HEK293 (cell line): ENCODE data around the gene MARCHF10.

Experiments used
- CTCF ChIA-PET: fragments of 350-600 bp; formaldehyde crosslinking; extraction: SDS; loops from one replicate; lab custom pipeline; 2021; ENCODE audit warnings: antibody characterized with exemption; lab: Yijun Ruan, JAX
- POLR2A ChIA-PET: fragments of 300-600 bp; formaldehyde crosslinking; extraction: SDS; loops from one replicate; lab custom pipeline; 2020; ENCODE audit warnings: antibody characterized with exemption, inconsistent platforms; lab: Yijun Ruan, JAX
- H3K27ac ChIP-seq: fragments of 200-500 bp; sonication (Bioruptor generic); 2 replicates; pipeline ENCODE4 v1.5.1; 2014; ENCODE audit warnings: low read depth, low read length, control low read depth, inconsistent platforms; ENCODE audit errors: extremely low read depth
- H3K36me3 ChIP-seq, 2 experiments: fragments of 200-500 bp in 1 of 2; sonication (Bioruptor generic) in 1 of 2; 1 replicate in 1 of 2; 2 replicates in 1 of 2; pipeline ENCODE4 v1.5.1; 2014 to 2017; ENCODE audit warnings: inconsistent platforms in 2 of 2, low read length in 2 of 2; ENCODE audit not compliant: control insufficient read depth in 2 of 2, insufficient read depth in 1 of 2
- H3K4me1 ChIP-seq: fragments of 200-500 bp; sonication (Bioruptor generic); 2 replicates; pipeline ENCODE4 v1.5.1; 2014; ENCODE audit warnings: mild to moderate bottlenecking, low read length, inconsistent platforms; ENCODE audit not compliant: control insufficient read depth, insufficient read depth
- H3K4me3 ChIP-seq: 2 replicates; pipeline ENCODE4 v1.5.1; 2011; ENCODE audit warnings: low read depth, mild to moderate bottlenecking, control low read depth, low read length, moderate library complexity
- H3K9me3 ChIP-seq: fragments of 200-500 bp; sonication (Bioruptor generic); 2 replicates; pipeline ENCODE4 v1.5.1; 2014; ENCODE audit warnings: low read depth, low read length, inconsistent platforms; ENCODE audit not compliant: control insufficient read depth, insufficient read depth
- ELK4 ChIP-seq: IDR thresholded peaks from 2 replicates; pipeline ENCODE4 v1.6.1; 2011; ENCODE audit warnings: mild to moderate bottlenecking, low read depth, low read length, borderline replicate concordance
- GLIS1 ChIP-seq: fragments of 450-650 bp; formaldehyde crosslinking; IDR thresholded peaks from 2 replicates; pipeline ENCODE4 v1.5.1; 2016; ENCODE audit warnings: missing biosample characterization, missing genetic modification characterization
- HOXA7 ChIP-seq: sonication (generic); formaldehyde crosslinking; IDR thresholded peaks from 2 replicates; pipeline ENCODE4 v1.8.1; 2022; ENCODE audit warnings: missing genetic modification reagents, borderline replicate concordance
- INSM2 ChIP-seq: fragments of 450-650 bp; formaldehyde crosslinking; IDR thresholded peaks from 2 replicates; pipeline ENCODE4 v1.5.1; 2016; ENCODE audit warnings: missing biosample characterization, missing genetic modification characterization
- KLF17 ChIP-seq: fragments of 450-650 bp; formaldehyde crosslinking; IDR thresholded peaks from 2 replicates; pipeline ENCODE4 v1.5.1; 2016; ENCODE audit warnings: missing biosample characterization, missing genetic modification characterization
- KLF8 ChIP-seq: fragments of 450-650 bp; formaldehyde crosslinking; IDR thresholded peaks from 2 replicates; pipeline ENCODE4 v1.5.1; 2016; ENCODE audit warnings: missing biosample characterization, missing genetic modification characterization
- MEIS1 ChIP-seq: sonication (generic); formaldehyde crosslinking; IDR thresholded peaks from 2 replicates; pipeline ENCODE4 v1.8.1; 2022; ENCODE audit warnings: missing genetic modification reagents, mild to moderate bottlenecking, borderline replicate concordance
- MYNN ChIP-seq: fragments of 450-650 bp; formaldehyde crosslinking; IDR thresholded peaks from 2 replicates; pipeline ENCODE4 v1.5.1; 2016; ENCODE audit warnings: missing biosample characterization, missing genetic modification characterization, borderline replicate concordance
- PRDM1 ChIP-seq: fragments of 450-650 bp; formaldehyde crosslinking; IDR thresholded peaks from 2 replicates; pipeline ENCODE4; 2016; ENCODE audit warnings: missing biosample characterization, missing genetic modification characterization
- PRDM4 ChIP-seq: fragments of 450-650 bp; formaldehyde crosslinking; IDR thresholded peaks from 2 replicates; pipeline ENCODE4 v1.5.1; 2017; ENCODE audit warnings: missing biosample characterization, missing genetic modification characterization
- TSHZ1 ChIP-seq: fragments of 450-650 bp; formaldehyde crosslinking; IDR thresholded peaks from 2 replicates; pipeline ENCODE4 v1.5.1; 2016; ENCODE audit warnings: missing biosample characterization, missing genetic modification characterization, borderline replicate concordance
- ZBTB1 ChIP-seq: fragments of 450-650 bp; formaldehyde crosslinking; IDR thresholded peaks from 2 replicates; pipeline ENCODE4 v1.5.1; 2016; ENCODE audit warnings: missing biosample characterization, missing genetic modification characterization
- ZBTB17 ChIP-seq: fragments of 450-650 bp; formaldehyde crosslinking; IDR thresholded peaks from 2 replicates; pipeline ENCODE4 v1.5.1; 2016; ENCODE audit warnings: missing biosample characterization, missing genetic modification characterization
- ZFP3 ChIP-seq: fragments of 450-650 bp; formaldehyde crosslinking; IDR thresholded peaks from 2 replicates; pipeline ENCODE4 v1.5.1; 2016; ENCODE audit warnings: low read depth, missing biosample characterization, missing genetic modification characterization
- ZNF114 ChIP-seq: fragments of 450-650 bp; formaldehyde crosslinking; IDR thresholded peaks from 2 replicates; pipeline ENCODE4 v1.5.0; 2017; ENCODE audit warnings: missing biosample characterization, missing genetic modification characterization
- ZNF175 ChIP-seq: fragments of 450-650 bp; formaldehyde crosslinking; IDR thresholded peaks from 2 replicates; pipeline ENCODE4 v1.5.1; 2016; ENCODE audit warnings: missing biosample characterization, missing genetic modification characterization
- ZNF248 ChIP-seq: fragments of 450-650 bp; formaldehyde crosslinking; IDR thresholded peaks from 2 replicates; pipeline ENCODE4 v1.5.1; 2017; ENCODE audit warnings: missing biosample characterization, missing genetic modification characterization
- ZNF280D ChIP-seq: fragments of 450-650 bp; formaldehyde crosslinking; IDR thresholded peaks from 2 replicates; pipeline ENCODE4 v1.5.1; 2016; ENCODE audit warnings: missing biosample characterization, missing genetic modification characterization
- ZNF571 ChIP-seq: fragments of 450-650 bp; formaldehyde crosslinking; IDR thresholded peaks from 2 replicates; pipeline ENCODE4 v1.5.0; 2017; ENCODE audit warnings: missing biosample characterization, missing genetic modification characterization
- ZNF600 ChIP-seq: fragments of 450-650 bp; formaldehyde crosslinking; IDR thresholded peaks from 2 replicates; pipeline ENCODE4 v1.5.1; 2016; ENCODE audit warnings: missing biosample characterization, missing genetic modification characterization
- ZNF639 ChIP-seq: fragments of 450-650 bp; formaldehyde crosslinking; IDR thresholded peaks from 2 replicates; pipeline ENCODE4 v1.5.1; 2016; ENCODE audit warnings: missing biosample characterization, missing genetic modification characterization
- ZNF701 ChIP-seq: fragments of 450-650 bp; formaldehyde crosslinking; IDR thresholded peaks from 2 replicates; pipeline ENCODE4 v1.5.1; 2016; ENCODE audit warnings: missing biosample characterization, missing genetic modification characterization

The MARCHF10 gene

GRCh38 chr17:62787366-62787765, 20.7 kb downstream of the MARCHF10 start:
- Histone ChIP-seq H3K27ac (no peak overlapping the region), H3K4me1 (peaks cover 7% of the 10 kb centered on the region), H3K4me3 (no peak overlapping the region), H3K36me3 (no peaks in the 10 kb centered on the region), H3K9me3 (no peaks in the 10 kb centered on the region)
- TF ChIP-seq MYNN (tag by site-specific recombination) (no peak), ZNF114 (no peak), PRDM1 (no peak), ZNF600 (no peak), ZBTB1 (no peak), ZNF248 (no peak), TSHZ1 (no peak), KLF17 (tag by site-specific recombination) (no peak), HOXA7 (CRISPR knock-in tag) (no peak), ZNF571 (tag by site-specific recombination) (no peak), GLIS1 (tag by site-specific recombination) (no peak)
- ChIA-PET CTCF (interaction anchor here (0.6 to 1.1 kb wide), 2 partner anchors 48 to 1152 kb away, joined by 3 read pairs; no protein-coding TSS in a partner anchor), POLR2A (no interaction called here)

- CTCF ChIA-PET: interaction anchor here (0.6 to 1.1 kb wide), 2 partner anchors 47 to 609 kb away, joined by 3 read pairs; no protein-coding TSS in a partner anchor
- no peak overlapping the region for H3K4me3 ChIP-seq
- H3K4me1 ChIP-seq: peaks cover 7% of the 10 kb centered on the region
- no peak overlapping the region for H3K27ac ChIP-seq
- no peaks in the 10 kb centered on the region for H3K36me3 ChIP-seq
- H3K9me3 ChIP-seq: no peaks in the 10 kb centered on the region
- POLR2A ChIA-PET: no interaction called here
- TF ChIP-seq ZNF175: no peak
- no peak for TF ChIP-seq ZFP3
- TF ChIP-seq ELK4: no peak
- TF ChIP-seq KLF8 (tag by site-specific recombination): no peak
- TF ChIP-seq ZNF701 (tag by site-specific recombination): no peak
- no peak for TF ChIP-seq ZBTB17
- TF ChIP-seq ZNF600: no peak
- no peak for TF ChIP-seq INSM2
- TF ChIP-seq MEIS1 (CRISPR knock-in tag): no peak
- TF ChIP-seq PRDM4 (tag by site-specific recombination): no peak
- no peak for TF ChIP-seq ZNF639
- no peak for TF ChIP-seq ZNF280D (tag by site-specific recombination)
These were observed 21.5 kb downstream of the MARCHF10 start for GRCh38 chr17:62786646-62787045.
